ENCODE results near the gene EVC2. TPM values are rescaled to one million over a fixed set of nuclear protein-coding genes. Genes with fewer than 3 reads are reported as not detected.

The EVC2 gene
- total and polyA plus RNA-seq, 7 experiments from 2014 or later = 0.09 to 0.98 (median 0.33) TPM; not detected in 1

- POLR2A ChIA-PET = no interaction called here
- no peaks in the 10 kb centered on the region for H3K9me3 ChIP-seq (ENCODE audit: control insufficient read depth in 2 of 3, low read length in 3 of 3)
- no peaks in the 10 kb centered on the region for H3K4me1 Mint-ChIP-seq
- no peaks in the 10 kb centered on the region for H3K36me3 ChIP-seq (ENCODE audit: control insufficient read depth in 2 of 3, insufficient read depth in 3 of 3, low read length in 3 of 3)
- intact Hi-C loops (cut with micrococcal nuclease) = no loop called here
- H3K27ac ChIP-seq (ENCODE audit: low read depth, low read length) = no peak overlapping the region
- no peak for ATAC-seq
- no peak overlapping the region for H3K27ac Mint-ChIP-seq
- no peak overlapping the region for H3K4me3 Mint-ChIP-seq
- peaks cover 0 to 3% (median 0%) of the 10 kb centered on the region in 5 donors for H3K27me3 Mint-ChIP-seq
- peaks cover 0 to 6% (median 0%) of the 10 kb centered on the region in 11 donors for H3K9me3 Mint-ChIP-seq
- no peak for DNase-seq
- CTCF ChIA-PET = no interaction called here
- H3K4me1 ChIP-seq (ENCODE audit: control insufficient read depth in 2 of 2, insufficient read depth in 2 of 2, low read length in 2 of 2) = no peaks in the 10 kb centered on the region
- H3K36me3 Mint-ChIP-seq = no peaks in the 10 kb centered on the region
- no peaks in the 10 kb centered on the region for H3K27me3 ChIP-seq (ENCODE audit: control insufficient read depth in 2 of 2, insufficient read depth in 2 of 2, low read length in 2 of 2)
- no peak overlapping the region for H3K4me3 ChIP-seq (ENCODE audit: low read length)
Measured at GRCh38 chr4:5572751-5573150, 135.6 kb downstream of the EVC2 start.

GRCh38 chr4:5572114-5572513 lies 136.2 kb downstream of the EVC2 start:
- CTCF ChIA-PET = no interaction called here
- Mint-ChIP-seq H3K4me3 (no peak overlapping the region), H3K27ac (no peak overlapping the region), H3K4me1 (no peaks in the 10 kb centered on the region), H3K9me3 (peaks cover 0 to 6% (median 0%) of the 10 kb centered on the region in 11 donors), H3K36me3 (no peaks in the 10 kb centered on the region), H3K27me3 (peaks cover 0 to 3% (median 0%) of the 10 kb centered on the region in 5 donors)
- H3K9me3 ChIP-seq (ENCODE audit: control insufficient read depth in 2 of 3, low read length in 3 of 3) = no peaks in the 10 kb centered on the region
- intact Hi-C loops (cut with micrococcal nuclease) = no loop called here
- H3K36me3 ChIP-seq (ENCODE audit: control insufficient read depth in 2 of 3, insufficient read depth in 3 of 3, low read length in 3 of 3) = no peaks in the 10 kb centered on the region
- ATAC-seq (no peak), DNase-seq (no peak)
- POLR2A ChIA-PET = no interaction called here
- H3K27ac ChIP-seq (ENCODE audit: low read depth, low read length) = no peak overlapping the region
- no peaks in the 10 kb centered on the region for H3K27me3 ChIP-seq (ENCODE audit: control insufficient read depth in 2 of 2, insufficient read depth in 2 of 2, low read length in 2 of 2)
- no peaks in the 10 kb centered on the region for H3K4me1 ChIP-seq (ENCODE audit: control insufficient read depth in 2 of 2, insufficient read depth in 2 of 2, low read length in 2 of 2)
- no peak overlapping the region for H3K4me3 ChIP-seq (ENCODE audit: low read length)

GRCh38 chr4:5571646-5572045 lies 136.7 kb downstream of the EVC2 start:
- ATAC-seq = no peak
- Histone ChIP-seq H3K4me1 (ENCODE audit: control insufficient read depth in 2 of 2, insufficient read depth in 2 of 2, low read length in 2 of 2) (no peaks in the 10 kb centered on the region), H3K27ac (ENCODE audit: low read depth, low read length) (no peak overlapping the region), H3K4me3 (ENCODE audit: low read length) (no peak overlapping the region), H3K9me3 (ENCODE audit: control insufficient read depth in 2 of 3, low read length in 3 of 3) (no peaks in the 10 kb centered on the region), H3K36me3 (ENCODE audit: control insufficient read depth in 2 of 3, insufficient read depth in 3 of 3, low read length in 3 of 3) (no peaks in the 10 kb centered on the region), H3K27me3 (ENCODE audit: control insufficient read depth in 2 of 2, insufficient read depth in 2 of 2, low read length in 2 of 2) (no peaks in the 10 kb centered on the region)
- Mint-ChIP-seq H3K36me3 (no peaks in the 10 kb centered on the region), H3K27ac (no peak overlapping the region), H3K4me1 (no peaks in the 10 kb centered on the region), H3K4me3 (no peak overlapping the region), H3K9me3 (peaks cover 0 to 6% (median 0%) of the 10 kb centered on the region in 11 donors), H3K27me3 (peaks cover 0 to 3% (median 0%) of the 10 kb centered on the region in 5 donors)
- ChIA-PET POLR2A (no interaction called here), CTCF (no interaction called here)
- intact Hi-C loops (cut with micrococcal nuclease) = no loop called here
- DNase-seq = no peak

GRCh38 chr4:5569451-5569850 lies 138.9 kb downstream of the EVC2 start:
- Histone ChIP-seq H3K4me1 (ENCODE audit: control insufficient read depth in 2 of 2, insufficient read depth in 2 of 2, low read length in 2 of 2) (no peaks in the 10 kb centered on the region), H3K27ac (ENCODE audit: low read depth, low read length) (no peak overlapping the region), H3K36me3 (ENCODE audit: control insufficient read depth in 2 of 3, insufficient read depth in 3 of 3, low read length in 3 of 3) (no peaks in the 10 kb centered on the region), H3K27me3 (ENCODE audit: control insufficient read depth in 2 of 2, insufficient read depth in 2 of 2, low read length in 2 of 2) (no peaks in the 10 kb centered on the region), H3K9me3 (ENCODE audit: control insufficient read depth in 2 of 3, low read length in 3 of 3) (no peaks in the 10 kb centered on the region), H3K4me3 (ENCODE audit: low read length) (no peak overlapping the region)
- Mint-ChIP-seq H3K27ac (no peak overlapping the region), H3K36me3 (no peaks in the 10 kb centered on the region), H3K4me1 (no peaks in the 10 kb centered on the region), H3K9me3 (peaks cover 0 to 9% (median 0%) of the 10 kb centered on the region in 11 donors), H3K27me3 (peaks cover 0 to 3% (median 0%) of the 10 kb centered on the region in 5 donors), H3K4me3 (no peak overlapping the region)
- no peak for DNase-seq
- intact Hi-C loops (cut with micrococcal nuclease) = no loop called here
- ATAC-seq = no peak
- ChIA-PET CTCF (no interaction called here), POLR2A (no interaction called here)

- no peak overlapping the region for H3K4me3 ChIP-seq (ENCODE audit: low read length)
- no peaks in the 10 kb centered on the region for H3K36me3 ChIP-seq (ENCODE audit: control insufficient read depth in 2 of 3, insufficient read depth in 3 of 3, low read length in 3 of 3)
- peaks cover 0 to 9% (median 0%) of the 10 kb centered on the region in 11 donors for H3K9me3 Mint-ChIP-seq
- peaks cover 0 to 3% (median 0%) of the 10 kb centered on the region in 5 donors for H3K27me3 Mint-ChIP-seq
- H3K4me3 Mint-ChIP-seq = no peak overlapping the region
- intact Hi-C loops (cut with micrococcal nuclease) = no loop called here
- H3K4me1 ChIP-seq (ENCODE audit: control insufficient read depth in 2 of 2, insufficient read depth in 2 of 2, low read length in 2 of 2) = no peaks in the 10 kb centered on the region
- DNase-seq = no peak
- no peaks in the 10 kb centered on the region for H3K9me3 ChIP-seq (ENCODE audit: control insufficient read depth in 2 of 3, low read length in 3 of 3)
- no peaks in the 10 kb centered on the region for H3K27me3 ChIP-seq (ENCODE audit: control insufficient read depth in 2 of 2, insufficient read depth in 2 of 2, low read length in 2 of 2)
- H3K27ac Mint-ChIP-seq = no peak overlapping the region
- no peaks in the 10 kb centered on the region for H3K36me3 Mint-ChIP-seq
- no peaks in the 10 kb centered on the region for H3K4me1 Mint-ChIP-seq
- ATAC-seq = no peak
- no peak overlapping the region for H3K27ac ChIP-seq (ENCODE audit: low read depth, low read length)
- CTCF ChIA-PET = no interaction called here
- POLR2A ChIA-PET = no interaction called here
Measured at GRCh38 chr4:5568931-5569330, 139.4 kb downstream of the EVC2 start.

- POLR2A ChIA-PET = no interaction called here
- DNase-seq (no peak), ATAC-seq (no peak)
- Mint-ChIP-seq H3K27ac (no peak overlapping the region), H3K9me3 (peaks cover 0 to 9% (median 0%) of the 10 kb centered on the region in 11 donors), H3K36me3 (no peaks in the 10 kb centered on the region), H3K4me3 (no peak overlapping the region), H3K27me3 (peaks cover 0 to 3% (median 0%) of the 10 kb centered on the region in 5 donors), H3K4me1 (no peaks in the 10 kb centered on the region)
- no peak overlapping the region for H3K4me3 ChIP-seq (ENCODE audit: low read length)
- intact Hi-C loops (cut with micrococcal nuclease) = no loop called here
- H3K4me1 ChIP-seq (ENCODE audit: control insufficient read depth in 2 of 2, insufficient read depth in 2 of 2, low read length in 2 of 2) = no peaks in the 10 kb centered on the region
- CTCF ChIA-PET = no interaction called here
- H3K27me3 ChIP-seq (ENCODE audit: control insufficient read depth in 2 of 2, insufficient read depth in 2 of 2, low read length in 2 of 2) = no peaks in the 10 kb centered on the region
- H3K9me3 ChIP-seq (ENCODE audit: control insufficient read depth in 2 of 3, low read length in 3 of 3) = no peaks in the 10 kb centered on the region
- no peak overlapping the region for H3K27ac ChIP-seq (ENCODE audit: low read depth, low read length)
- no peaks in the 10 kb centered on the region for H3K36me3 ChIP-seq (ENCODE audit: control insufficient read depth in 2 of 3, insufficient read depth in 3 of 3, low read length in 3 of 3)
Measured at GRCh38 chr4:5568336-5568735, 140.0 kb downstream of the EVC2 start.

GRCh38 chr4:5566991-5567390 lies 141.4 kb downstream of the EVC2 start:
- DNase-seq (no peak), ATAC-seq (no peak)
- Histone ChIP-seq H3K9me3 (ENCODE audit: control insufficient read depth in 2 of 3, low read length in 3 of 3) (no peaks in the 10 kb centered on the region), H3K27me3 (ENCODE audit: control insufficient read depth in 2 of 2, insufficient read depth in 2 of 2, low read length in 2 of 2) (no peaks in the 10 kb centered on the region), H3K36me3 (ENCODE audit: control insufficient read depth in 2 of 3, insufficient read depth in 3 of 3, low read length in 3 of 3) (no peaks in the 10 kb centered on the region), H3K4me1 (ENCODE audit: control insufficient read depth in 2 of 2, insufficient read depth in 2 of 2, low read length in 2 of 2) (no peaks in the 10 kb centered on the region), H3K4me3 (ENCODE audit: low read length) (no peak overlapping the region), H3K27ac (ENCODE audit: low read depth, low read length) (no peak overlapping the region)
- Mint-ChIP-seq H3K4me1 (no peaks in the 10 kb centered on the region), H3K36me3 (no peaks in the 10 kb centered on the region), H3K4me3 (no peak overlapping the region), H3K9me3 (peaks cover 0 to 6% (median 0%) of the 10 kb centered on the region in 11 donors), H3K27me3 (peaks cover 0 to 3% (median 0%) of the 10 kb centered on the region in 5 donors), H3K27ac (no peak overlapping the region)
- intact Hi-C loops (cut with micrococcal nuclease) = no loop called here
- CTCF ChIA-PET = no interaction called here
- POLR2A ChIA-PET = no interaction called here
